ENCODE data around the gene EGLN2.
"Not testable (repeated sequence)": the region's sequence is repeated elsewhere in the genome, so short reads cannot be mapped to it uniquely, and the experiment has no call there.

The EGLN2 gene

GRCh38 chr19:40776932-40777644 is 21.9 kb upstream of the EGLN2 start:
- peak; percentile 95 for DNase-seq

DNA sequence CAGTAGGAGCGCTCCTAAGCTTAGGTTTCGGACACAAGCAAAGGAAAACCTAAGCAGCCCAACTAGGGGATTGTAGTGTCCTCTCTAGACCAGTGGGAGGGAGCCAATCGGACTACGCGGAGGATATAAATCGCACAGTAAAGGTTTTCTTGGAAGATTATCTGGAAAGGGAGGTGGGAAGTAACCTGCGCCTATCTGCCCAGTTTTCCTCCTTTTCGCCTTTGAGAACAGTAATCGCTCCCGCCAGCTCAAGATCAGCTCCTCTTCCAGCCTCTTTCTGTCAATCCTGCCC is 21.4 kb upstream of the EGLN2 start:
- DNase-seq: no peak

DNA sequence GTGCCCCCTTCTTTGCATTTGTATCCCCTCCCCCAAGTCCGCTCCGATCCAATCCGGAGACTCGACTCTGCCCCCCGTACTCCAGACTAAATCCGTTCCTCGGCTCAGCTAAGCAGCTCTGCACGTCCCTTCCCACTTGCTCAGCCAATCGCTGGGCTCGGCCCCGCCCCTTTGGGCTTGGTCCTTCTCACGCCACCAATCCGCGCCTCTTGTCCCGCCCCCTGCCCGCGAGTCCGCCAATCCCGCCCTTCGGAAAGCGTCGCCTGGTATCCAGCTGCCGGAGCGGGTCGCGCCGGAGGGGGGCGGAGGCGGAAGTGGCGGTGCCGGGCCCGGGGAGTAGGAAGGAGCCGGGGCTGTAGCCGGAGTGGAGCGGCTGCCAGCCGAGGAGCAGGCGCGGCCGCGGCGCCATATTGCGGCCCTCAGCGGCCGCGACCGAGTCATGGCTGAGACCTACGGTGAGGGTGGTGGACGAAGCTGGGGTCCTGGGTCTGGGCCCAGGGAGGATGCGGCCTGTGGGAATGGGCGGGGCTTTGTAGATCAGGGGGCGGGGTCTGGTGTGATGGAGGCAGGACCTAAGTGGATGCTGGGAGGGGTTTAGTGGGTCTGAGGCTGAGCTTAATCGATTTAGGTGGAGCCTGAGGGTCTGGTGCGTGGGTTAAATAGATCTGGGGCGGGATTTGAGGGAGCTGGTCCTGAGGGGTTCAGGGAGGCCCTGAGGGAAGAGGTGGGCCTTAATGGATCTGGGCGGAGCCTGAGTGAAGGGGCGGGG is 20.9 kb upstream of the EGLN2 start, which contains the start of gene RAB4B:
TSS of gene RAB4B (plus strand) at position 311 of the 769 bp plus-strand sequence. CDS start at position 440, 129 bp downstream.
- peak; percentile 100 for DNase-seq

DNA sequence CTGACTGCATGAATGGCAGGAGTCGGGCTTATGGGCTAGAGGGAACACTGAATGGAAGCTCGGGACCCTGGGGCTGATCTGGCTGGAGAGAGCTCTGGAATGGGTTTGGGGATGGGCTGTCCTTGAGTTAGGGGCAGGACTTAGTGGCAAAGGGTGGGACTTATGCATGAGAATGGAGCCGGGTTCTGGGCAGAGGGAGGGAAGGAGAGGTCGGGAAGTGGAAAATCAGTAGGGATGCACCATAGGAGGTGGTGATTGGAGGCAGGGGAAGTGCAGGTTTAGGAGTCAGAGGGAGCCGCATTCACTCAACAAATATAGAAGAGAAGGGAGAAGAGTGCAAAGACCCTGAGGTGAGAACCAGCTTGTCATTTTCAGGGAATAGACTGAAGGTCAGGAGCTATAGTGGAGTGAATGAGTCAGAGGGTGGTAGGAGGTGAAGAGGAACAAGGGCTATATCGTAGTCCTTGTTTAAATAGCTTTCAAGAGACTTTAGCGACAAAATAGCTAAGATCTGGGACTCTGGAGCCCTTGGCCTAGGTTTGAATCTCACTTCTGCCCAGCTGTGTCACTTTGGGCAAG is 20.2 kb upstream of the EGLN2 start:
- no peak for DNase-seq

DNA sequence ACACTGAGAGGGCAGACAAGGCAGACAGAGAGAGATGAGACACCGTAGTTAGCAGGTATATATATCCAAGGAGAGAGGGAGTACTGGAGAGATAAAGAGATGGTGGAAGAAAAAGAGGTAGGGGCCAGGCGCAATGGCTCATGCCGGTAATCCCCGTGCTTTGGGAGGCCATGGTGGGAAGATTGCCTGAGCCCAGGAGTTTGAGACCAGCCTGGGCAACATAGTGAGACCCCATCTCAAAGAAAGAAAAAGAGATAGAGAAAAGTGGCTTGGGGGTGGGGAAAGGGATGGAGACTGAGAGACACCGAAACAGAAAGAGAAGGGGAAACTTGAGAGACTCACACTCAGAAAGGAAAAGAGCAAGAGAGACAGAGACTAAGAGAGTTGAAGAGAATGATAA is 18.4 kb upstream of the EGLN2 start:
- DNase-seq: no peak

DNA sequence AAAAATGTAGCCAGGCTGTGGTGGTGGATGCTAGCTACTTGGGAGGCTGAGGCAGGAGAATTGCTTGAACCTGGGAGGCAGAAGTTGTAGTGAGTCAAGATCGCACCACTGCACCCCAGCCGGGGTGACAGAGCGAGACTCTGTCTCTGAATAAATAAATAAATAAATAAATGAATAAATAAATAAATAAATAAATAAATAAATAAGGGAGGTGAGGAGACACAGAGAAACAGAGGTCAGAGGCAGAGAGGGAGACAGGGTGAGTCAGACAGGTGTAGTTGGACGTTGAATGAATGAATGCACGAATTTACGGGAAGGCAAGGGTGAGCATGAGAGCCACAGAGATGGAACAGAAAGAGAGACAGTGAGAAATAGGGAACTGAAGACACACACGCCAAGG is 17.9 kb upstream of the EGLN2 start:
- no peak for DNase-seq

- DNase-seq: no peak
Observed at GRCh38 chr19:40783711-40784110, 15.3 kb upstream of the EGLN2 start.

DNA sequence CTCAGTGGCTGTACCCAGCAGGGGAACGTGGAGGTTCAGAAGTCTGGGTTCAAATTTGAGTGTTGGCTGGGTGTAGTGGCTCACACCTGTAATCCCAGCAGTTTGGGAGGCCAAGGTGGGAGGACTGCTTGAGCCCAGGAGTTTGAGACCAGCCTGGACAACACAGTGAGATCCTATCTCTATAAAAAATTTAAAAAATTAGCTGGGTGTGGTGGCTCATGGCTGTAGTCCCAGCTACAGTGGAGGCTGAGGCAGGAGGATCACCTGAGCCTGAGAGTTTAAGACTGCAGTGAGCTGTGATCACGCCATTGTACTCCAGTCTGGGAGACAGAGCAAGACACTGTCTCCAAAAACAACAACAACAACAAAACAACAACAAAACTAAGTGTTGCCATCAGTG is 14.8 kb upstream of the EGLN2 start:
- DNase-seq: not testable (repeated sequence)

- DNase-seq: no peak
Observed at GRCh38 chr19:40785526-40785925, 13.5 kb upstream of the EGLN2 start.

- DNase-seq: no peak
Observed at GRCh38 chr19:40786060-40787037, 12.6 kb upstream of the EGLN2 start.

DNA sequence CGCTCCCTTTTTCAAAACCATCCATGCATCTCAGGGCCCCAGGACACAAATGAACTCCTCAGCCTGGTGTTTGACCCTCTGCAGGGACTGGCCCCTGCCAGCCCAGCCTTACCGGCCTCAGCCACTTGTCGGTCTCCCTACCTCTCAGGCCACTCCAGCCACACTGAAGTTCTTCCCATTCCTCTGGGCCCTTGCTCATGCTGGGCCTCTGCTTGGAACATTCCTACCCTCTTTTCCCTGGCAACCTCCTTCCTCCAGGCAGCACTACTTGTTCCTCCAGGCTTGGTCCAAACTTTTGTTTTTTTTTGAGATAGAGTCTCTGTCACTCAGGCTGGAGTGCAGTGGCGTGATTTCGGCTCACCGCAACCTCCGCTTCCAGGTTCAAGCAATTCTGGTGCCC is 7.6 kb upstream of the EGLN2 start:
- no peak for DNase-seq

GRCh38 chr19:40791996-40792395 is 7.0 kb upstream of the EGLN2 start:
- DNase-seq: no peak

GRCh38 chr19:40797166-40797962 is 1.6 kb upstream of the EGLN2 start:
- no peak for DNase-seq

- peak; percentile 81 for DNase-seq
Observed at GRCh38 chr19:40797963-40798682, 868 bp upstream of the EGLN2 start.

GRCh38 chr19:40799558-40800338 is 757 bp downstream of the EGLN2 start:
- no peak for DNase-seq

GRCh38 chr19:40800339-40800996 is 1.5 kb downstream of the EGLN2 start:
- DNase-seq: no peak

DNA sequence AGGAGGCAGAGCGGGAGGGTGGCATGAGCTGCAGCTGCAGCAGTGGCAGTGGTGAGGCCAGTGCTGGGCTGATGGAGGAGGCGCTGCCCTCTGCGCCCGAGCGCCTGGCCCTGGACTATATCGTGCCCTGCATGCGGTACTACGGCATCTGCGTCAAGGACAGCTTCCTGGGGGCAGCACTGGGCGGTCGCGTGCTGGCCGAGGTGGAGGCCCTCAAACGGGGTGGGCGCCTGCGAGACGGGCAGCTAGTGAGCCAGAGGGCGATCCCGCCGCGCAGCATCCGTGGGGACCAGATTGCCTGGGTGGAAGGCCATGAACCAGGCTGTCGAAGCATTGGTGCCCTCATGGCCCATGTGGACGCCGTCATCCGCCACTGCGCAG is 2.0 kb downstream of the EGLN2 start:
- DNase-seq: no peak

DNA sequence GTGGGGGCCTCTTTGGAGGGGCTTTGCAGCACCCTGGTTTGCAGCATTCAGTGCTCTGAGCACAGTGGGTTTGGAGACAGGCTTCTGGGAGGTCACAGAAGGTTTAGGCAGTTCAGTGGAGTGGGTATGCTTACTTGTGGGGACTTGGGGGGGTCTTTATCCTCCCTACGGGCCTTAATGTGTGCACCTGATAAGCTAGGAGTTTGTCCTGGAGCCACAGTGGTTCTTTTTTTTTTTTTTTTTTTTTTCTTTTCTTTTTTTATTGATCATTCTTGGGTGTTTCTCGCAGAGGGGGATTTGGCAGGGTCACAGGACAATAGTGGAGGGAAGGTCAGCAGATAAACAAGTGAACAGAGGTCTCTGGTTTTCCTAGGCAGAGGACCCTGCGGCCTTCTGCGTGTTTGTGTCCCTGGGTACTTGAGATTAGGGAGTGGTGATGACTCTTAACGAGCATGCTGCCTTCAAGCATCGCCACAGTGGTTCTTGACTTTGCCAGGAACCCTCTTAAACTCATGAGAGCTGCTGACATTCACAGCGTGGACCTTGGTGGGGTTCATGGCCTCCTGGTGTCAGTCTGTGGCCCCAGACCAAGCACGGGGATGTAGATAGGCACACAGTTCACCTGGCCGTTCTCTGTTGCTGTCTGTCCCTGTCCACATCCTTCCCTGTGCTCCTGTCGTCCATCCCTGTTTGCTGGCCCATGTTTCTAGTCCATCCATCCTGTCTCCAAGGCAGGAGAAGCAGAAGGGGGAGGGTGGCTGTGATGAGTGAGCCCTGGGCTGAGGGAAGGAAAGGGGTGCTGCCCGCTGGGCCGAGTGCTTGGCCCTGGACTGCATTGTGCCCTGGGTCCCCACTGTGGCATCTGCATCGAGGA is 2.7 kb downstream of the EGLN2 start:
- no peak for DNase-seq

All from CD4-positive, alpha-beta T cell treated with Interleukin-15 for 1 hour (primary cell).